ENCODE data around the gene PARD3B. TPM values are rescaled to one million over a fixed set of nuclear protein-coding genes. Genes with fewer than 3 reads are reported as not detected.

The PARD3B gene
- total and polyA plus RNA-seq, 2 of the 4 experiments (the other 2 are of a cell fraction), result 3.3 to 15.6 TPM

GRCh38 chr2:205056151-205056561 is 510.9 kb downstream of the PARD3B start:
- Histone ChIP-seq H4K20me1 (ENCODE audit: insufficient read depth, low read length) (no peaks in the 10 kb centered on the region), H3K4me1 (ENCODE audit: control insufficient read depth, insufficient read depth, low read length) (peaks cover 11% of the 10 kb centered on the region), H3K27ac (ENCODE audit: insufficient read depth, low read length) (peak overlapping the region; percentile 89; the same call in 1 of the 2 replicates), H2BK15ac (ENCODE audit: low read depth, low read length) (0 out of 3 replicates have a peak overlapping the region, but pooled peaks have one; percentile 56), H4K5ac (ENCODE audit: low read depth, low read length) (peak overlapping the region; percentile 91; the same call in 1 of the 2 replicates), H3K23ac (ENCODE audit: low read depth, low read length) (peak overlapping the region; percentile 19; the same call in 1 of the 2 replicates), H4K91ac (ENCODE audit: insufficient read depth, low read depth, low read length) (no peak overlapping the region), H3K14ac (replicated peaks; ENCODE audit: low read depth, low read length) (peak overlapping the region; percentile 27; the same call in 1 of the 2 replicates), H3K4me3 (ENCODE audit: insufficient read depth, low read depth, low read length) (peak overlapping the region; percentile 53), H3K4me2 (ENCODE audit: low read depth, low read length) (peak overlapping the region; percentile 100), H2AK5ac (ENCODE audit: low read depth, low read length) (no peak overlapping the region), H2BK120ac (ENCODE audit: low read depth, low read length) (peak overlapping the region; percentile 60), H3K18ac (ENCODE audit: low read depth, low read length) (peak overlapping the region; percentile 99), H3K56ac (ENCODE audit: extremely low read depth, insufficient read depth, low read length) (no peak overlapping the region), H4K8ac (ENCODE audit: low read depth in 2 of 2, low read length in 2 of 2) (no peak overlapping the region), H2AFZ (replicated peaks; ENCODE audit: low read length, poor library complexity) (no peak overlapping the region), H3K36me3 (ENCODE audit: control insufficient read depth, insufficient read depth, low read length) (no peaks in the 10 kb centered on the region), H2BK20ac (ENCODE audit: low read depth, low read length) (no peak overlapping the region), H3K9ac (ENCODE audit: low read depth, low read length) (peak overlapping the region; percentile 75), H3K9me3 (ENCODE audit: control insufficient read depth, insufficient read depth, low read length) (no peaks in the 10 kb centered on the region), H3K79me1 (ENCODE audit: low read depth in 1 of 2, low read length in 2 of 2) (peaks cover 0 to 3% of the 10 kb centered on the region in 2 experiments; a peak in 3 of 4 replicates), H2BK5ac (ENCODE audit: low read depth, low read length, poor library complexity, severe bottlenecking) (peak overlapping the region; percentile 41), H2AK9ac (replicated peaks; ENCODE audit: low read depth, low read length, poor library complexity) (no peak overlapping the region), H3K9me1 (ENCODE audit: insufficient read depth, low read length) (no peaks in the 10 kb centered on the region), H3K27me3 (ENCODE audit: control insufficient read depth, insufficient read depth, low read length) (no peaks in the 10 kb centered on the region), H3K4ac (ENCODE audit: low read depth, low read length) (no peak overlapping the region)
- ChIA-PET CTCF (no interaction called here), POLR2A (ENCODE audit: unreplicated experiment) (no interaction called here)
- no peak for TF ChIP-seq MAFK (IDR thresholded peaks at IDR 0.05; ENCODE audit: low read depth, low read length)
- no peak for TF ChIP-seq USF2 (IDR thresholded peaks at IDR 0.05; ENCODE audit: low read depth, low read length)
- no peak for TF ChIP-seq RFX5 (IDR thresholded peaks at IDR 0.05; ENCODE audit: low read depth, low read length)
- TF ChIP-seq NFE2L2 (IDR thresholded peaks at IDR 0.05; ENCODE audit: low read depth, low read length), result no peak
- TF ChIP-seq FOS (IDR thresholded peaks at IDR 0.05; ENCODE audit: low read depth, low read length), result no peak
- TF ChIP-seq CEBPB (IDR thresholded peaks at IDR 0.05; ENCODE audit: low read depth, low read length), result no peak
- TF ChIP-seq BHLHE40 (IDR thresholded peaks at IDR 0.05; ENCODE audit: low read depth, low read length), result no peak
- no peak for TF ChIP-seq SMC3 (IDR thresholded peaks at IDR 0.05; ENCODE audit: low read depth, low read length)
- no peak for TF ChIP-seq ELK1 (IDR thresholded peaks at IDR 0.05; ENCODE audit: borderline replicate concordance, low read depth, low read length)
- no peak for TF ChIP-seq POLR2A (IDR thresholded peaks at IDR 0.05; ENCODE audit: low read depth, low read length)
- no peak for TF ChIP-seq MXI1 (IDR thresholded peaks at IDR 0.05; ENCODE audit: borderline replicate concordance, low read depth, low read length)
- TF ChIP-seq RAD21 (IDR thresholded peaks at IDR 0.05; ENCODE audit: low read length), result no peak
- no peak for TF ChIP-seq CHD1 (IDR thresholded peaks at IDR 0.05; ENCODE audit: low read depth, low read length)
- TF ChIP-seq CTCF (conservative IDR thresholded peaks at IDR 0.05; ENCODE audit: low read depth, low read length), result no peak
- no peak for TF ChIP-seq MAZ (IDR thresholded peaks at IDR 0.05; ENCODE audit: borderline replicate concordance, low read depth, low read length)
- BruUV-seq (replicated peaks), result no TSS peak
- intact Hi-C loops (cut with micrococcal nuclease), result no loop called here
- dilution Hi-C loops (cut with HindIII; ENCODE audit: low sequenced_read_pairs, unreplicated experiment), result no loop called here
- no CpG with 5 or more reads among the region's 6 CpGs for WGBS, 2 experiments (ENCODE audit: extremely low coverage in 2 of 2, insufficient read length in 1 of 2)
- DNase-seq (peak; percentile 17), ATAC-seq (ENCODE audit: low read depth) (no peak)
- in situ Hi-C loops (cut with MboI; ENCODE audit: low sequenced_read_pairs), result no loop called here
